ENCODE data around the gene RNF220.

RNF220 gene

DNA sequence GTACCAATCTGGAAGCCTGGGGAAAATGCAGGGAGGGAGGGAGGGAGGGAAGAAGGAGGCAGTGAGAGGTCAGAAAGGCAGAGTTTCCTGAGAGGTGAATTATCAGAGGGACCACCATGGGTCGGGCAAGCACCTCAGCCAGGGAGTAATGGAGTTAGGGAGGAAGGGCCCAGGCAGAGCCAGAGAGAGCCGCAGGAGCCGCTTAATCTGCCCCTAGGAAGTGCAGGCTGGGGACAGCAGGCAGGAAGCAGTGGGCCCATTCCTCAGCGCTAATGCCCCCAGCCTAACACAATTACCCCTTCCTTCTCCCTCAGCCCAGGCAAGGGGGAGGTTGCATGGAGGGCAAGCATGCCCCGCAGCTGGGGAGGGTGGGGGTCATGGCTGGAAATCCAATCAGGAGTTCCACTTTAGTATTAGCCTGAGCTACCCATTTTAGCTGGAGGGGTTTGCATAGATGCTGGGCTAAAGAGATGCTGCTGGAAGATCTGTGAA is 160.2 kb downstream of the RNF220 start:
- DNase-seq (ENCODE audit: low read depth), result no peak
- TF ChIP-seq, protein P1, sequence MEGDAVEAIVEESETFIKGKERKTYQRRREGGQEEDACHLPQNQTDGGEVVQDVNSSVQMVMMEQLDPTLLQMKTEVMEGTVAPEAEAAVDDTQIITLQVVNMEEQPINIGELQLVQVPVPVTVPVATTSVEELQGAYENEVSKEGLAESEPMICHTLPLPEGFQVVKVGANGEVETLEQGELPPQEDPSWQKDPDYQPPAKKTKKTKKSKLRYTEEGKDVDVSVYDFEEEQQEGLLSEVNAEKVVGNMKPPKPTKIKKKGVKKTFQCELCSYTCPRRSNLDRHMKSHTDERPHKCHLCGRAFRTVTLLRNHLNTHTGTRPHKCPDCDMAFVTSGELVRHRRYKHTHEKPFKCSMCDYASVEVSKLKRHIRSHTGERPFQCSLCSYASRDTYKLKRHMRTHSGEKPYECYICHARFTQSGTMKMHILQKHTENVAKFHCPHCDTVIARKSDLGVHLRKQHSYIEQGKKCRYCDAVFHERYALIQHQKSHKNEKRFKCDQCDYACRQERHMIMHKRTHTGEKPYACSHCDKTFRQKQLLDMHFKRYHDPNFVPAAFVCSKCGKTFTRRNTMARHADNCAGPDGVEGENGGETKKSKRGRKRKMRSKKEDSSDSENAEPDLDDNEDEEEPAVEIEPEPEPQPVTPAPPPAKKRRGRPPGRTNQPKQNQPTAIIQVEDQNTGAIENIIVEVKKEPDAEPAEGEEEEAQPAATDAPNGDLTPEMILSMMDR (conservative IDR thresholded peaks at IDR 0.05; ENCODE audit: low read depth, low read length), result no peak

GRCh38 chr1:44565833-44566232 is 160.8 kb downstream of the RNF220 start:
- no peak overlapping the region for H3K4me3 ChIP-seq (ENCODE audit: low read depth, low read length)
- TF ChIP-seq, protein P1 (conservative IDR thresholded peaks at IDR 0.05; ENCODE audit: low read depth, low read length), result no peak
- no peak for DNase-seq (ENCODE audit: low read depth)

More for the DNA sequence above, 160.2 kb downstream of the RNF220 start:
- no peak overlapping the region for H3K4me3 ChIP-seq (ENCODE audit: low read depth, low read length)

DNA sequence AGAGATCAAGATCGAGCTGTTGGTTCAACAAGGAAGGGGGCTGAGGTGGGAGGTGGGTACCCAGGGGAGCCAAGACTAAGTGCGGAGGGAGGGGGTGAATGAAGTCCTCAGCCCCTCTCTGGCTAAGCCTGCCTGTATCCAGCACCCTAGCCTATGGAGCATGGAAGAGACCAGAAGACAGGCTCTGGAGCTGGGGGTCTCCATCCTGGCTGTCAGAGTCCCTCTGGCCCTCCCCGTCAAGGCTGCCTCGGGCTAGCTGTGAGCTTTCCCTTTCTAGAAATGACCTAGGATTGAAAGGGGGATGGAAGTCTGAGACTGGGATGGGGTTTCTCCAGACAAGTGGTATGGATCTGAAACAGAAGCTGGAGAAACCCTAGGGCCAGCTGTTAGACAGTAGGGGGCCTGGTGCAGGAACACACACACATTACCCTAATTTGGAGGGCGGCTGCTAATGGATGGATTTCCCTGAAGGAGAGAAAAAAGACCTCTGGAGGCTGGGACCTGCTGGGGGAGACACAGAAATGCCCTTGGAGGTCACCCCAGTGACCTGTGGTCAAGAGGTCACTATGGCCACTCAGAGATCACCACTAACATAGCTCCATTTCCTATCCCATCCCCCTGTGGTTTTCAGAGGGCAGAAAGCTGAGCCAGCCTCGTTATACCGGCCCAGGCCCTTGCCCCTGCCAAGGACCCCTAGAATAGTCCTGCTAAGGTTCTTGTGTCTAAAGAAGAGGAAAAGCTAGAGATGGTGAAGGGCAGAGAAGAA is 161.4 kb downstream of the RNF220 start:
- DNase-seq (ENCODE audit: low read depth), result no peak
- TF ChIP-seq, protein P1 (conservative IDR thresholded peaks at IDR 0.05; ENCODE audit: low read depth, low read length), result no peak
- H3K4me3 ChIP-seq (ENCODE audit: low read depth, low read length), result no peak overlapping the region

DNA sequence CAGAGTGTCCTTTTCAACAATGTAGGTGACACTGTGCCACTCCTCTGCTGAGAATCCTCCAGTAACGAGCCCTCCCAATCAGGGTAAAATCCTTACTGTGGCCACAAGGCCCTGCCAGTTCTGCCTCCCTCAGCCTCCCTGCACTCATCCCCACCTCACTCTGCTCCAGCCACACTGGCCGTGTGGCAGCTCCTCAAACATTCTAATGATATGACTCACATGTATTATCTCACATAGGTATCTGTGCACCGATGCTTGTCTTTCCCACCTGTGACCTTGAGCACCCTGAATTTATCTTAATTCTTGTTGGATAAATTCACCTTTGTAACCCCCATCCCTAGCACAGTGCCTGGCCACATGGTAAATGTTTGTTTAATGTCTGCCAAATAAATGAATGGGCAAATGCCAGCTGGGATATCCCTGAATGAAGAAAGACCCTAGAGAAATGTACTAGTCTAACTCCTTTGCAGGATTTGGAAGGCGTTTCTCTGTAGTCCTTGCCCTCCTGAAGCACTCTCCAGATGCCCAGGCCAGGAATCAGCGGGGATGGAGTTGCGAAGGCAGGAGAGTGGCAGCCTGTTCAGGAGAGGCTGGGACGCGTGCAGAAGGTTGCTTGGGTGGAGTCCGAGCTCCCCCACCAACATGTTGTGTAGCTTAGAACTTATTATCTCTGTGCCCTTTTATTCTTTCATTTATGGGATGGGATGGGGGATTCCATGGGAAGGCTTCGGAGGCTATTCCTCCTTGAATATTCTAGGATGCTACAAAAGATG is 163.3 kb downstream of the RNF220 start:
- no peak for DNase-seq (ENCODE audit: low read depth)
- TF ChIP-seq, protein P1 (conservative IDR thresholded peaks at IDR 0.05; ENCODE audit: low read depth, low read length), result no peak
- no peak overlapping the region for H3K4me3 ChIP-seq (ENCODE audit: low read depth, low read length)

DNA sequence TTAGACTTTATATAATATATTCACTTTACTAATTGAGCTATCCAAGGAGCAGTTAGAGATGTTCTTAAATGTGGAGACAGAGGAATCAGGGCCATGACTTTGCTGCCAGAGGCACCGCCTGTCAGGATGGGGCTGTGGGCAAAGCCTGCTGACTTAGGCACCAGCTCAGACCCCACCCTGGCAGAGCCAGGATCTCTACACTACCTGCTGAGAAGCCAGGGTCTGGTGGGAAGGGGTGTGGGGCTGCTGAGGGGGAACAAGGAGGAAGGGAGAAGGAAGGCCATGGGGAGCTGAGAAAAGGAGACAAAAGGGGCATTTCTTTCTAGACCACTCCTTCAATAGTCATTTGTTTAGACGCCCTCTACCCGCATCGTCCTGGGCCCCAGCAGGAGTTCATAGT is 164.4 kb downstream of the RNF220 start:
- TF ChIP-seq, protein P1 (conservative IDR thresholded peaks at IDR 0.05; ENCODE audit: low read depth, low read length), result no peak
- no peak overlapping the region for H3K4me3 ChIP-seq (ENCODE audit: low read depth, low read length)

DNA sequence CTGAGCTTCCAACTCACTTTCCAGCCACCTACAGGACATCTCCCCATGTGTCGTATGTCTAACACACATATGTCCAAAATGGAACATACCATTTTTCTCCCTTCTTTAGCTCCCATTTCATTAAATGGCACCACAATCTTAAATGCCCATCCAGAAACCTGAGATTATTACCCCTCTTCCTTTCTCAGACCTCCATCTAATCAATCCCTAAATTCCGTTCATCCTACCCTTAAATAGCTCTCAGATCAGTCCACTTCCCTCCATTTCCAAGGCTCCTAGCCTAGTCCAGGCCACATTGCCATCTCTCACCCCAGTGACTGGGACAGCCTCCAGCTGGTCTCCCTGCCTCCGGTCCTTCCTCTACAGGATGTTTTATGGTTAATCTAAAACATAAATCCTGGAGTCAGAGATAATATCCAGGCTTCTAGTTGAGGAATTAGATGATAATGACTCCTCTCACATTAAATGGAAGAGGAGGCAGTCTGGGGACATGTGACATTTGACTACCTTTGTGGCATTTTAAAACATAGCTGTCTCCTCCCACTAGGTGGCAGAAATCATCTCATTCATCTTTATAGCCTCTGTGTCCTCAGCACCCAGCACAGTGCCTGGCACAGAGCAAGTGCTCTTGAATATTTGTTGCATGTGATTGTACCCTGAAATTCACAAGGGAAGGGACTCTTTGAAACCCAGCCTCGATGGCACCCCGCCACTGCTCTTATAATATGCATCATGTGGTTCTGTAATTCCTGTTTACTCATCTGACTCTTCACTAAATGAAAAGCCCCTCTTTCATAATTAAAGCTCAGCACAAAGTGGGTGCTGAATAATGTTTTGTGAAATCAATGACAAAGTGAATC is 166.9 kb downstream of the RNF220 start:
- TF ChIP-seq, protein P1 (conservative IDR thresholded peaks at IDR 0.05; ENCODE audit: low read depth, low read length), result peak; percentile 51
- H3K4me3 ChIP-seq (ENCODE audit: low read depth, low read length), result no peak overlapping the region
- no peak for DNase-seq (ENCODE audit: low read depth)

More for the DNA sequence above, 164.4 kb downstream of the RNF220 start:
- DNase-seq (ENCODE audit: low read depth), result no peak

Data from choroid plexus epithelial cell (primary cell).